Vagina (tissue), 2 donors: ENCODE results near the gene DLX1.

Experiments
- POLR2A ChIP-seq, 2 donors: fragments of 450-650 bp; IDR thresholded peaks; one replicate each; pipeline ENCODE4 v1.6.1; 2017; ENCODE audit warnings: antibody characterized with exemption in 2 of 2, mild to moderate bottlenecking in 2 of 2, moderate library complexity in 2 of 2
- POLR2AphosphoS5 ChIP-seq, 2 donors: sonication (generic); formaldehyde crosslinking; IDR thresholded peaks; one replicate each; pipeline ENCODE4 v1.9.0; 2017; ENCODE audit warnings: antibody characterized with exemption in 2 of 2, mild to moderate bottlenecking in 2 of 2, low read depth in 1 of 2; ENCODE audit not compliant: insufficient read depth in 1 of 2
- TF ChIP-seq, protein P1 (sequence below), 3 experiments: fragments of 450-650 bp in 2 of 3; fragments of 200-600 bp in 1 of 3; sonication (generic) in 1 of 3; IDR thresholded peaks; one replicate each; pipeline ENCODE4 v1.5.1; 2017 to 2019; ENCODE audit warnings: antibody characterized with exemption in 3 of 3, mild to moderate bottlenecking in 2 of 3, moderate library complexity in 2 of 3

DNA sequence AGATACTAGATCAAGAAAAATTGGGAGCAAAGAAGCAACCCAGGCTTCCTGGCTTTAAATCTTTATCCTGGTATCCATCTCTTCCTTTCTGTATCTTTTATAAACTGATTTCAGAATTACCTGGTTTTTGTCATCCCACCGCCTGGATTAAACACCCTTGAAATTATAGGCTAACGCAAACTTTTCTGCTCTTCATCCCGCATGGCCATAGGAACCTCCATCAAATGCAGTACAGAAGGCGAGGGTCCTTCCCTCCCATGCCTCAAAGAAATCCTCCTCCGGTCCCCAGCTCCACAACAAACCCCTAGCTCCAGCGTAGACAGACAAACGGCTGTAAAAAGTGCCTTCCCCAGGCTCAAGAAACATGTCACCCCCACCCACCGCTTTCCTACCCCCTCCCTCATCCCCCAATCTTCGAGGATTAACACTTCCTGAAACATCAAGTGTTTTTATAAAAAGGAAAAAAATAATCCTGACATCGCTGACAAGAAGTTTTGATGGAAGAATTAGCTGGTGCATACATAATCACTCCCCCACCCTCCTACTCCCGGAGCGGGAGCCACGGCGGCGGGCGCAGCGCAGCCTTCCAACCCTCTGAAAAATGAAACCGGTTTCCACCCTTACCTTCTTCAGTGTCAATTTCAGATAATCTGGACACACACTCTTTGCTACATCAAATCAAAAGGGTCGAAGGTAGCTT lies 7.6 kb downstream of the DLX1 start:
- TF ChIP-seq, protein P1, sequence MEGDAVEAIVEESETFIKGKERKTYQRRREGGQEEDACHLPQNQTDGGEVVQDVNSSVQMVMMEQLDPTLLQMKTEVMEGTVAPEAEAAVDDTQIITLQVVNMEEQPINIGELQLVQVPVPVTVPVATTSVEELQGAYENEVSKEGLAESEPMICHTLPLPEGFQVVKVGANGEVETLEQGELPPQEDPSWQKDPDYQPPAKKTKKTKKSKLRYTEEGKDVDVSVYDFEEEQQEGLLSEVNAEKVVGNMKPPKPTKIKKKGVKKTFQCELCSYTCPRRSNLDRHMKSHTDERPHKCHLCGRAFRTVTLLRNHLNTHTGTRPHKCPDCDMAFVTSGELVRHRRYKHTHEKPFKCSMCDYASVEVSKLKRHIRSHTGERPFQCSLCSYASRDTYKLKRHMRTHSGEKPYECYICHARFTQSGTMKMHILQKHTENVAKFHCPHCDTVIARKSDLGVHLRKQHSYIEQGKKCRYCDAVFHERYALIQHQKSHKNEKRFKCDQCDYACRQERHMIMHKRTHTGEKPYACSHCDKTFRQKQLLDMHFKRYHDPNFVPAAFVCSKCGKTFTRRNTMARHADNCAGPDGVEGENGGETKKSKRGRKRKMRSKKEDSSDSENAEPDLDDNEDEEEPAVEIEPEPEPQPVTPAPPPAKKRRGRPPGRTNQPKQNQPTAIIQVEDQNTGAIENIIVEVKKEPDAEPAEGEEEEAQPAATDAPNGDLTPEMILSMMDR (IDR thresholded peaks at IDR 0.05): no peak
- TF ChIP-seq POLR2A (IDR thresholded peaks at IDR 0.05): no peak
- no peak for TF ChIP-seq POLR2AphosphoS5 (IDR thresholded peaks at IDR 0.05; ENCODE audit: insufficient read depth in 1 of 2, low read depth in 1 of 2)
